GM19397 (cell line): ENCODE results near the gene DUSP2.
"Not testable (repeated sequence)": the region's sequence is repeated elsewhere in the genome, so short reads cannot be mapped to it uniquely, and the experiment has no call there.

ENCODE experiments used
- ATAC-seq: cut with Tn5 transposase; IDR thresholded peaks from one replicate; pipeline ENCODE4 v1.9.1; 2021; ENCODE audit warnings: mild to moderate bottlenecking, moderate library complexity; ENCODE audit not compliant: unreplicated experiment

Gene DUSP2

DNA sequence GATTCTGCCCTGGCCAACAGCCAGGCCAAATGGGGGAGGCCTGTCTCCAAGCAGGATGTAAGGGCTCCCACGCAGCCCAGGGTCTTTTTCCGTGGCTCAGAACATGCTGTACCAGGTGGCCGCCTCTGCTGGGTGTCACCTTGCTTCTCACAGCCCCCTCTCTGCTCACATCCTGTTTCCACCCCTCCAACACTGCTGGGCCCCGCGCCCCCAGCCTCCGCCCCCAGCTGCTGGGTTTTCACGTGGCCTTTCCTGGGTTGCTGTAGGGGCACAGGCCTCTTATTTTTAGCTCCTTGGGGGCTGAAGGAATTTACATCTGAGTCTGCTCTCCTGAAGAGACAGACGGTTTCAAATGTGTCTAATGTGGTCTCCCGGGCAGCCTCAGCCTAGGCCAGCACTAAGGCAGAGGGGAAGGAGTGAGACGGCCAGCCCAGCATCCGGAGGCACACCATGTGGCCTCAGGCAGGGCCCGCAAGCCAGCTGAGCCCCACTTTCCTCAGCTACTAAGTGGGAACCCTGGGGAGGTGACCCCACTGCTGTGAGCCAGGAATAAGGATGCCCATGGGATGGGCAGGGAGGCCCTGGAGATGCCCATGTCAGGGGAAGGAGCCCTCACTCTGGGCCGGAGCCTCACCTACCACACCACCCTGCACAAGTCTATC, 18.7 kb upstream of the DUSP2 start:
- ATAC-seq = peak; percentile 63

DNA sequence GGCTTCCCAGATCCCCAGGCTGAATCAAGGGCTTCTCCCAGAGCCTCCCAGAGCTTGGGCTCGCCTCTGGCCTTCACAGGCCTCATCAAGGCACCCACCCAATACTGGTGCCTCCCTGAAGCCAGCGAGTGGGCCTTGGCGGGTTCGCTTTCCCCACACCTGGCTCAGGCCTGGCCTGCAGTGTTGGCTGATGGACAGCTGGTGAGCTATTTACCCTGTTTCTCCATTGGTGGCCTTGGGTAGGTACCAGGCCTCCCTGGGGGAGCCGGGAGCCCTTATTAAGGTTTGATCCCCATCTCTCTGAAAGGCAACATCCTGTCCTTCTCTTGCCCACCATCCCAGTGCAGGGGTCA, 18.2 kb upstream of the DUSP2 start:
- peak; percentile 6 for ATAC-seq

DNA sequence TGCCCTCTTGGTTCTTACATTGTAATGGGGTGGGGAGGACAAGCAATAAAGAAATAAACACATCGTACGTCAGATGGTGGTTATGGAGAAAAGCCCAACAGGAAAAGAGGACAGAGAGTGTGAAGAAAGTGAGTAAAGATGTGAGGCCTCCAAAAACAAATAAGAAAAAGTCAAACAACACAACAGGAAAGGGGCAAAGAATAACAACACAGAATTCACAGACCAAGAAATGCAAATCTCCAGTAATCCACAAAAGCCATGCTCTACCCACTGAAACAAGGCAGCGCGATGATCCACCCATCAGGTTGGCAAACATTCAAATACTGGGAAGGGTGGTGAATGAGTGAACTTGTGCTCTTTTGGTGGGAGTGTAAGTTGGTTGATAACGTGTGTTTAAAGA, 16.7 kb upstream of the DUSP2 start:
- no peak for ATAC-seq

GRCh38 chr2:96160366-96160765, 15.1 kb upstream of the DUSP2 start:
- not testable (repeated sequence) for ATAC-seq

DNA sequence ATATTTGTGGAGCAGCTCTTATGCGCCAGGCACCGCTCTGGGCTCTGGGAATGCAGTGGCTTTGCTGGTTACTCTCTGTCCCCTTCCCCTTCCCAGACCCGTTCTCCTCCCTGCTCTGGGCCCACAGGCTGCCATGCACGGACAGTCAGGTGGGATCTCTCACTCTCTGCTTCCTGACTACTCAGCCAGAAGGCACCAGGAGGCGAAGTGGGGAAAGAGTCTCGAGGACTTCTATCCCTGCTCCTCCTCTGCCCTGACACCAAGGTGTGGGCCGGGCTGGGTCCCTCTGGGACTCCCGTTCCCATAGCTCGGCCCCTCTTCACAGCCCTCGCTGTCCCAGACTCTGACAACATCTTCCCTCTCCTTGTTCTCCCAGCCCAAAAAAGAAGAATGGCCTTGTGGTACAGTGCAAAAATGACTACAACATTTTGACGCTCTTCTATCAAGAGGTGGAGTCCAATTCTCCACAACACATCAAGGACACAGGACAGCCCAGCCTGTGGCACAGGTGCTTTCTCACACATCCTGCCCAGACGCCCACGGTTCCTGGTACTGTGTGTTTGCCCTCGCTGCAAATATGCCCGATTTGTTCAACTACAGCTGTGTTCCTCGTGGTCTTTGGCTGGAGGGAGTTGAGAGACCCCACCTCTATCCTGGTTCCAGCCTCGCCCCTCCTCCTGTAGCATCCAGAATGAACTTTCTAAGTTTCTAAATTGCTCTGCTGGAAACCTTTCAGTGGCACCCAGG, 14.0 kb upstream of the DUSP2 start:
- ATAC-seq = no peak

- ATAC-seq = no peak
Measured at GRCh38 chr2:96158554-96158940, 13.3 kb upstream of the DUSP2 start.

GRCh38 chr2:96157649-96158553, 12.7 kb upstream of the DUSP2 start:
- ATAC-seq = peak; percentile 62

GRCh38 chr2:96156926-96157648, 11.8 kb upstream of the DUSP2 start:
- ATAC-seq = peak; percentile 44

GRCh38 chr2:96156011-96156820, 11.0 kb upstream of the DUSP2 start:
- no peak for ATAC-seq

DNA sequence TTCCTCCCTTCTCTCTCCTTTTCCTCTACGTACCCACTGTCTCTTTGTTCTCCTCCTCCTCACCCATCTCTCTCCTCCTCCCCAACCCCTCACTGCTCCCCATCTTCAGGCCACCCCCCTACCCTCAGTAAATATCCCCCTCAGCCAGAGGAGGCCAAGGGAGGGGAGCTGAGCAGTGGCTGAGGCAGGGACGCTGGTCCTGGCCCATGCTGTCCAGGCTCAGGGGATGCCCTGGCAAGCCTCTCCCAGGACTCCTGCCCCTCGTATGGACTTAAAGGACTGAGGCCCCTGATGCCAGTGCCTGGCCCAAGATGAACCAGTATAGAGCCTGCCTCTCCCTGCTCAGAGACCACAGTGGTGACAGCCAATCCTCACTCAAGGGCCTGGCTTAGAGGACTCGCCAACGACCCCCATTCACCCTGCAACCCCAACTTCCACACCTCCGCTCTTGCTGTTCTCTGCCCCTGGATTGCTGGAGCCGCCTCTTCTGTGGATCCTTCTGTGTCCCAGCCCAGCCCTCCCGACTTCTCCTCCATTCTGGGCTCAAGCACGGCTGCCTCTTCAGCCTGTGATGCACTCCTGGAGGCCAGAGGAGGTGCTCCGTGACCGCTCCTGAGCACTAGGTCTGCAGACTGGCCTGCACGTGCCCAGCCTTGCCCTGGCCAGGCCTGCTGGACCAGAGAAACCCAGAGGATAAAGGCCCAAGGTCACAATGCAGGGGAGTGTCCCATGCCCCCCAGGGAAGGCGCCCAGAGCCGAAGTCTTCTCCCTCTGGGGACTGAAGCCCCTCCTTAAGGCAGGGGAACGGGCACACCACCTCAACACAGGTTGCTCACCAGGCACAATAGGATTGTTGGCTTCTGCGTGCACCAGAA, 9.5 kb upstream of the DUSP2 start:
- ATAC-seq = no peak

DNA sequence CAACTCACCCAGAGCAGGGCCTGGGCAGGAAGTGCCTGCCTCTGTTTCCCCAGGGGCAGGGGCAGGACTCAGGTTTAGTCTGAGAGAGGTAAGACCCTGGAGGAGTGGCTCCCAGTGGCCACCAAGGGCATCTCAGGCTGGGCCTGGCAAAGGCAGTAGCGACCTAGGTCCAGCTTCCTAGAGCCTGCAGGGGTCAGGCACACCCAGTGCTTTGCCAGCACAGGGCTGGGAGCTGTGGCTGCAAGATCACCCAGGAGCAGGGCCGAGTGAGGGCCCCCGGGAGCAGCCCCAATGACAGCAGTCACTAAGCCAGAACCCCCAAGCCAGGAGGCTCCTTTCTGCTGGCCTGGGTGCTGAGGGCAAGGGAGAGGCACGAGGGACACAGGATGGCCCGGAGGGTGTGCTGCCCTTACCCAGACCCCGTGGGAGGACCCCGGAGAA, 8.8 kb upstream of the DUSP2 start:
- ATAC-seq = no peak

DNA sequence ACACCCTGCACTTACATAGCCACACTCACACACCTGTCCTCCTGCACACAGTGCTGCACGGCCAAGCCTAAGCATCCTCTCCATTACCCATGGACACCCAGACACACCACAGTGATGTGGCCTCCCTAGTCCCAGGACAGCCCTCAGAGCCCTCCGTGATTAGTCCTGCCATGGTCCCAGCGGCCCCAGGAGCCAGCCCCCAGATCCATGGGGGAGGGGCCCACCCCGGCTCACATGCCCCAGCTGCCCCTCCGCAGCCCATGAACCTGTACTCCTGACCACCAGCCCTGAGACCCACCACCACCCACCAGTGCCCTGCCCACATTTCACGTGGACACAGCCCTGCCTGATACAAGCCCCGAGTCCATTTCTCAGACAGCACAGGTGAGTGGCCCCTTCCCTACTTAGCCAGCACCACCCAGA, 8.1 kb upstream of the DUSP2 start:
- no peak for ATAC-seq

DNA sequence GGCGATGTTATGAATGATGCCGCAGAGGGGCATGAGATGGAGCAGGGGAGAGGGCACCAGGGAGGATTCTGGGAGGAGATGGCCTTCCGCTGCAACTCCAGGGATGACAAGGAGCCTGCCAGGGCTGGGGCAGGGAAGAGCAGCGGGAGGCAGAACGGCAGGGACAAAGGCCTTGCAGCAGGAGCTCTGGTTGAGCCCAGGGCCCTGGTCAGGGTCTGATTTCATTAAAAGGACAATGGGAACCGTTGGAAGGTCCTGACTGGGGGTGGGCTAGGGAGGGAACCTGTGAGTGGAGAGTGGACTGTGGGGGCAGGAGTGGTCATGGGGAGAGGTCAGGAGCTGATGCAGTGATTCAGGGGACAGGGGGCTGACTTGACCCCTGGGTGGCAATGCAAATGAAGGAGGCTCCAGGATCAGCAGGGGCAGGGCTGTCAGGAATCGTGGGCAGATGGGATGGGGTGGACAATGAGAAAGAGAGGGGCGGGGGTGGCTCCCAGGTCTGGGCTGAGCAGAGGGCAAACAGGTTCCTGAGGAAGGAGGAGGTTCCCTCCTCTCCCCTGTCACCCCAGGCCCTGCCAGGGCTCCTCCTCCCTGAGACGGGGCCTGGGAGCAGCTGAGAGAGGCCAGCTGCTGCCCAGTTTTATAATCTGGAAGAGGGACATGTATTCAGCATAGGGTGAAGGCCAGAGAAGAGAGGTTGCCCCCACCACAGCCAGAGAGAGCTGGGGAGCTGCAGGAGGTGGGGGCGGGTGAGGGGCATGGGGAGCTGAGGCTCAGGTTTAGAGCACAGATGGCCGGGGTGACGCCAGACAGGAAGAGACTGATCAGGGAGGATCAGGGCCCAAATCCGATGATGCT, 7.3 kb upstream of the DUSP2 start:
- ATAC-seq = no peak

- no peak for ATAC-seq
Measured at GRCh38 chr2:96151595-96152303, 6.5 kb upstream of the DUSP2 start.

DNA sequence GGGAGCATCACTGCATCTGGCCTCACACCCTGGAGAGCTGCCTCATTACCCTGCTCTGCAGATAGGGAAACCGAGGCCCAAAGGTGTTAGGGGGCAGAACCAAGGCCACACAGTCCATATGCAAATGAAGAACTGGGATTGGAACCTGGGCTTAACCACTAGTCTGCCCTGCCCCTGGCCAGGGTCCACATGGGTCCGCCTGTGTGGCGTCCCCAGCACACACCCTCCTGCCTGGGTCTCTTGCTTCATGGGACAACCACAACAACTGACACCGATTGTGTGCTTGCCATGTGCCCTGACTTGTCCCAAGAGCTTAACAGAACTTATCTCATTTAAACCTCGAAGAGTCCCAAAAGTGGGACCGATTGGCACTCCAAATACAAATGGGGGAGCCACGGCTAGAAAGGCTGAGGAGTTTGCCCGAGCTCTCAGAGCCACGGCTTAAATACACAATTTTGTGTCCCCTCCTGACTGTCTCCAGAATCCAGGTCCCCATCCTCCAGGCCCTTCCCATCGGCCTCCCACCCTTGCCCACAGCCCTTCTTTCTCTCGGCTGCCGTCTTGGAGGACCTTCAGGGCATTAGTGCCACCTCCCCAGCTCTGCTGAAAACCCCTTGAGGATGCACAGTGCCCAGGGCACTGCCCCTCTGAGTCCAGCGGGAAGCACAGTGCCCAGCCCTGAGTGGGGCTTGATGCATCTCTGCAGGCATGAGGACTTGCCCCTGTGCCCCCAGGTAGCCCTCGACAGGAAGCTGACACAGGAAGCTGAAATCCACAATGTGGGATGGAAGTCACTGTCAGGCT, 5.8 kb upstream of the DUSP2 start:
- ATAC-seq = no peak

DNA sequence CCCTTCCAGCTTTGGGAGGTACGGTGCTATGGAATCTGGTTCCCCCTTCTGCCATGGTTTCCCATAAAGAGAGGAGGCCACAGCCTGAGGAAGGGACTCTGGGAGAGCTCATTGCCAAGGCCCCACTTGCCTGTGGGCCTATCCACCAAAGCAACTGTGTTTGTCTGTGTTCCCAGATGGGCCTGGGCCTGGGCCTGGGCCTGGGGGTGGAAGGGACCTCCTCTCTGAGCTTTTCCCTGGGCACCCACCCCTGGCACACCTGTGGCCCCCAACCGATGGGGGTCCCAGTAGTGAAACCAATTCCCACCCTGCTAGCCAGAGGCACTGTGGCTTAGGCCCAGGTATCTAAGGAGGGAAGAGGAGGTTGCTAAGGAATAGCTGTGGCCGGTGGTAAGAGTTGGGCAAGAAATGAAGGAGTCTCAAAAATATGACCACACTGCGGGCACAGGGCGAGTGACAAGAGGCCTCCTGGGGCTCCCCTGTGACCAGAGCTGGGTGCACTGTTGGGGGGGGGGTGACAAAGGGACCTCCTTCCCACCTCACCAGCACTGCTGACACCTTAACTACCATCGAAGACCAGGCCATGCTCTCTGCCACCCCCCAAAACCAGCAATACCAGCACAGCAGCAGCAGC, 4.9 kb upstream of the DUSP2 start:
- no peak for ATAC-seq
